Chondrocyte (in vitro differentiated cells): ENCODE data around the gene CENPA. TPM values are rescaled to one million over a fixed set of nuclear protein-coding genes. Genes with fewer than 3 reads are reported as not detected.

Source experiments
- DNase-seq: peaks from one replicate; pipeline ENCODE4 v3.0.0; 2021; ENCODE audit warnings: mixed read lengths, low spot score
- H3K27ac Mint-ChIP-seq: one replicate; pipeline ENCODE4 v1.8.0; 2021; ENCODE audit warnings: mild to moderate bottlenecking, moderate library complexity, mixed read lengths; ENCODE audit not compliant: unreplicated experiment
- H3K27me3 Mint-ChIP-seq: 2 replicates; pipeline ENCODE4 v1.8.0; 2021; ENCODE audit warnings: low read depth, mixed read lengths
- H3K36me3 Mint-ChIP-seq: 2 replicates; pipeline ENCODE4 v1.8.0; 2021; ENCODE audit warnings: low read depth, mixed read lengths
- H3K4me1 Mint-ChIP-seq: 2 replicates; pipeline ENCODE4 v1.8.0; 2021; ENCODE audit warnings: low read depth, mild to moderate bottlenecking, mixed read lengths
- H3K4me3 Mint-ChIP-seq: one replicate; pipeline ENCODE4 v1.8.0; 2021; ENCODE audit warnings: mild to moderate bottlenecking, moderate library complexity, mixed read lengths; ENCODE audit not compliant: unreplicated experiment
- H3K9me3 Mint-ChIP-seq: 2 replicates; pipeline ENCODE4 v1.8.0; 2021; ENCODE audit warnings: low read depth, mixed read lengths
- CTCF ChIP-seq: fragments of 200-600 bp; sonication (generic); IDR thresholded peaks from 2 replicates; pipeline ENCODE4 v1.5.0; 2021; ENCODE audit warnings: antibody characterized with exemption, mild to moderate bottlenecking, moderate library complexity
- total RNA-seq: library from RNA; stranded (reverse); gene quantifications from 3 replicates; pipeline ENCODE4 v1.2.1, GENCODE V29; 2021

The CENPA gene
- total RNA-seq, 1 donor from 2014 or later: 4.6 TPM

DNA sequence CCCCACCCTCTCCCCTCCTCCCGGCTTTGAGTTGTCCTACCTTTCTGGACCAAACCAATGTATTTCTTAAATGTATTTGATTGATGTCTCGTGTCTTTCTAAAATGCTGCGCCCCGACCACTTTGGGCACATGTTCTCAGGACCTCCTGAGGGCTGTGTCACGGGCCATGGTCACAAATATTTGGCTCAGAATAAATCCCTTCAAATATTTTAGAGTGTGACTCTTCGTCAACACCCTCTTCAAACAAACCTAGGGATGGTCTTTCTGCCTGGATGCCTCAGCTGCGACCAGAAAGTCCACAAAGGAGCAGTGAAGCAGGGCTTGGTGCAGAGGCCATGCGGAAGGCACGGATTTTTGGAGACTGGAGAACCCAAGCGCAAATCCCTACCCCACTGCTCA is 22.8 kb upstream of the CENPA start:
- peaks cover 48% of the 10 kb centered on the region for H3K4me1 Mint-ChIP-seq
- TF ChIP-seq CTCF: no peak

GRCh38 chr2:26764078-26764887 is 21.6 kb upstream of the CENPA start, which contains the start of gene SLC35F6:
Gene SLC35F6 (plus strand): TSS chr2:26764284. CDS start chr2:26764350, 66 bp downstream.
- no peak for DNase-seq
- Mint-ChIP-seq H3K36me3 (no peaks in the 10 kb centered on the region), H3K4me3 (peak within 1 kb of the TSS; percentile 87), H3K4me1 (peaks cover 45% of the 10 kb centered on the region), H3K9me3 (no peaks in the 10 kb centered on the region), H3K27ac (peak within 1 kb of the TSS; percentile 85), H3K27me3 (no peaks in the 10 kb centered on the region)
- no peak for TF ChIP-seq CTCF

More for the DNA sequence above, 22.8 kb upstream of the CENPA start:
- DNase-seq: no peak
- Mint-ChIP-seq H3K27ac (peak overlapping the region; percentile 77), H3K36me3 (no peaks in the 10 kb centered on the region), H3K9me3 (no peaks in the 10 kb centered on the region), H3K4me3 (peak overlapping the region; percentile 38), H3K27me3 (no peaks in the 10 kb centered on the region)

- no peak for TF ChIP-seq CTCF
- Mint-ChIP-seq H3K36me3 (no peaks in the 10 kb centered on the region), H3K4me1 (peaks cover 51% of the 10 kb centered on the region), H3K9me3 (no peaks in the 10 kb centered on the region), H3K27ac (peak overlapping the region; percentile 85), H3K27me3 (no peaks in the 10 kb centered on the region), H3K4me3 (peak overlapping the region; percentile 87)
- DNase-seq: no peak
Observed at GRCh38 chr2:26764906-26765305, 20.9 kb upstream of the CENPA start.

DNA sequence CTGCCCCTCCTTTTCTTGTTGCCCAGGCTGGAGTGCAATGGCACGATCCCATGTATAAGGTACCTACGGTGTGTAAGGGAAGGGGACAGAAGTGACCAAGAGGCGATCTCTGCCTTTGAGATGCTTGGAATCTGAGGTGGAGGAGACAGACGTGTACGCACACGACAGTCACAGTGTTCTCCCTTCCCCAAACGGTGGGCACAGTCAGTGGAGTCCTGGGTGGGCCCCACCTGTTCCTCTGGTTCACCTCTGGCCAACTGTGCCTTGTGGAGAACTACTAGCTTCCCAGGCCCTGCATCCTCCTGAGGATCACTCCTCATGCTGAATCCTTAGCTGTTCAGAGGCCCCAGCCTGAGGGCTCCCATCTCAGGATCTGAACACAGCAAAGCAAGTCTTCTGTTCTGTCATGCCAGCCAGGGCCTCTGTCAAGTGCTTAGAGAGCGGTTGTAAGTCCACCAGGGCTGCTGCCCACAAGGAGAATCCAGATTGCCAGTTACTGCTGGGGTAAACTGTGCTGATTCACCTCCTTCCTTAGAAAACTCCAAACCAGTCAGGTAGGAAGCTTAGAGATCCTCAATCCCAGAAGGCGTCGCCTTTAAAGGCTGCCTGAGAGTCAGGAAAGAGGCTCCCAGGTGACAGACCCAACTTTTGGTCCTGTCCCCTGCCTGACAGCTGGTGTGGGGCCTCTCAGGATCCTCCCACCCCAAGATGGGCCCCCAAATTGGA is 20.2 kb upstream of the CENPA start:
- Mint-ChIP-seq H3K27me3 (no peaks in the 10 kb centered on the region), H3K27ac (peak overlapping the region; percentile 85), H3K4me3 (peak overlapping the region; percentile 87), H3K36me3 (no peaks in the 10 kb centered on the region), H3K9me3 (no peaks in the 10 kb centered on the region), H3K4me1 (peaks cover 57% of the 10 kb centered on the region)
- TF ChIP-seq CTCF: no peak
- no peak for DNase-seq

GRCh38 chr2:26767129-26767528 is 18.7 kb upstream of the CENPA start:
- Mint-ChIP-seq H3K4me3 (no peak overlapping the region), H3K4me1 (peaks cover 71% of the 10 kb centered on the region), H3K36me3 (no peaks in the 10 kb centered on the region), H3K27me3 (no peaks in the 10 kb centered on the region), H3K27ac (no peak overlapping the region), H3K9me3 (no peaks in the 10 kb centered on the region)
- no peak for TF ChIP-seq CTCF
- no peak for DNase-seq
